ENCODE results near the gene LPIN1.

The LPIN1 gene

DNA sequence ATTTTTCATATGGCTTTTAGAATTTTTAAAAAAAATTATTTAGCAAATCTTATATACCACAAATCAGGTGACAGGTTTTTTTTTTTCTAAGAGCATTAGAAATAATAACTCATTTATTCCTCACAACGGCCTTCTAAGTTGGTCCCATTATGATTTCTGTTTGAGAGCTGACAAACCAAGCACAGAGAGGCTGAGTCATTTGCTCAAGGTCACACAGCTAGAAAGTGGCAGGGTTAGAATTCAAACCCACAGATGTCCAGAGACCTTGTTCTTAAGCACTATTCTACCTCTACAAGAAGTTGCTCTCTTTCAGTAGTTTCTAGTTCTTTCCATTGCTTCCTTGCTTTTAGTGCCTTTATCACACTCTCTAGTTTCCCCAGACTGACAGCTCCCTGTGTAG, 28.8 kb upstream of the LPIN1 start:
- H3K4me3 ChIP-seq (IDR thresholded peaks at IDR 0.05; ENCODE audit: insufficient read depth, low read depth, low read length), result no peak overlapping the region
- no peak overlapping the region for H2AFZ ChIP-seq (ENCODE audit: low read depth)
- no peak overlapping the region for H3K27ac ChIP-seq
- H3K27me3 ChIP-seq (ENCODE audit: insufficient read depth, low read depth), result no peaks in the 10 kb centered on the region
- no peaks in the 10 kb centered on the region for H3K4me1 ChIP-seq (ENCODE audit: low read depth, poor library complexity, severe bottlenecking)
- H3K9ac ChIP-seq, result no peak overlapping the region
- no peaks in the 10 kb centered on the region for H4K20me1 ChIP-seq (ENCODE audit: insufficient read depth)
- H3K36me3 ChIP-seq (ENCODE audit: insufficient read depth), result no peaks in the 10 kb centered on the region
- TF ChIP-seq, protein P1, sequence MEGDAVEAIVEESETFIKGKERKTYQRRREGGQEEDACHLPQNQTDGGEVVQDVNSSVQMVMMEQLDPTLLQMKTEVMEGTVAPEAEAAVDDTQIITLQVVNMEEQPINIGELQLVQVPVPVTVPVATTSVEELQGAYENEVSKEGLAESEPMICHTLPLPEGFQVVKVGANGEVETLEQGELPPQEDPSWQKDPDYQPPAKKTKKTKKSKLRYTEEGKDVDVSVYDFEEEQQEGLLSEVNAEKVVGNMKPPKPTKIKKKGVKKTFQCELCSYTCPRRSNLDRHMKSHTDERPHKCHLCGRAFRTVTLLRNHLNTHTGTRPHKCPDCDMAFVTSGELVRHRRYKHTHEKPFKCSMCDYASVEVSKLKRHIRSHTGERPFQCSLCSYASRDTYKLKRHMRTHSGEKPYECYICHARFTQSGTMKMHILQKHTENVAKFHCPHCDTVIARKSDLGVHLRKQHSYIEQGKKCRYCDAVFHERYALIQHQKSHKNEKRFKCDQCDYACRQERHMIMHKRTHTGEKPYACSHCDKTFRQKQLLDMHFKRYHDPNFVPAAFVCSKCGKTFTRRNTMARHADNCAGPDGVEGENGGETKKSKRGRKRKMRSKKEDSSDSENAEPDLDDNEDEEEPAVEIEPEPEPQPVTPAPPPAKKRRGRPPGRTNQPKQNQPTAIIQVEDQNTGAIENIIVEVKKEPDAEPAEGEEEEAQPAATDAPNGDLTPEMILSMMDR (conservative IDR thresholded peaks at IDR 0.05; ENCODE audit: low read depth, low read length), result no peak
- H3K4me2 ChIP-seq, result no peak overlapping the region
- no peaks in the 10 kb centered on the region for H3K79me2 ChIP-seq (ENCODE audit: insufficient read depth, low read depth)

DNA sequence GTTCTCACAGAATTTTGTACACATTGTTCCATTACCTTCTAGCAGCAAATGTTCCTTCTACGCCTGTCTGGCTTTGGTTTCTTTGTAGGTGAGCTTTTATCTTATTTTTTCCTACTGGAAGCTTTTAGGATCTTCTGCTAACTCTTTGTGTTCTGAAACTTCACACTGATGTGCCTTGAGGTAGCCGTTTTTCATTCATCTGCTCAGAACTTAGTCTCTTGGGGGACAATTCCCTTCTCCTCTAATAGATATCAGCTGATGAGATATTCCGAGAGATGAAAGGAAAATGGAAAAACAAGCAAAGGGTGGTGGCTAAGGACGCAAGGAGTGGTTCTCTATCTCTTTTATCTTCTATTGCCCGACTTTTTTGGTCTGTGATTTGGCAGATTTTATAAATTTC, 27.8 kb upstream of the LPIN1 start:
- no peak overlapping the region for H3K27ac ChIP-seq
- no peaks in the 10 kb centered on the region for H3K4me1 ChIP-seq (ENCODE audit: low read depth, poor library complexity, severe bottlenecking)
- no peaks in the 10 kb centered on the region for H3K79me2 ChIP-seq (ENCODE audit: insufficient read depth, low read depth)
- H3K36me3 ChIP-seq (ENCODE audit: insufficient read depth), result no peaks in the 10 kb centered on the region
- H3K27me3 ChIP-seq (ENCODE audit: insufficient read depth, low read depth), result no peaks in the 10 kb centered on the region
- no peaks in the 10 kb centered on the region for H4K20me1 ChIP-seq (ENCODE audit: insufficient read depth)
- TF ChIP-seq, protein P1 (conservative IDR thresholded peaks at IDR 0.05; ENCODE audit: low read depth, low read length), result no peak
- no peak overlapping the region for H3K4me3 ChIP-seq (IDR thresholded peaks at IDR 0.05; ENCODE audit: insufficient read depth, low read depth, low read length)
- H3K9ac ChIP-seq, result no peak overlapping the region
- no peak overlapping the region for H2AFZ ChIP-seq (ENCODE audit: low read depth)
- no peak overlapping the region for H3K4me2 ChIP-seq

DNA sequence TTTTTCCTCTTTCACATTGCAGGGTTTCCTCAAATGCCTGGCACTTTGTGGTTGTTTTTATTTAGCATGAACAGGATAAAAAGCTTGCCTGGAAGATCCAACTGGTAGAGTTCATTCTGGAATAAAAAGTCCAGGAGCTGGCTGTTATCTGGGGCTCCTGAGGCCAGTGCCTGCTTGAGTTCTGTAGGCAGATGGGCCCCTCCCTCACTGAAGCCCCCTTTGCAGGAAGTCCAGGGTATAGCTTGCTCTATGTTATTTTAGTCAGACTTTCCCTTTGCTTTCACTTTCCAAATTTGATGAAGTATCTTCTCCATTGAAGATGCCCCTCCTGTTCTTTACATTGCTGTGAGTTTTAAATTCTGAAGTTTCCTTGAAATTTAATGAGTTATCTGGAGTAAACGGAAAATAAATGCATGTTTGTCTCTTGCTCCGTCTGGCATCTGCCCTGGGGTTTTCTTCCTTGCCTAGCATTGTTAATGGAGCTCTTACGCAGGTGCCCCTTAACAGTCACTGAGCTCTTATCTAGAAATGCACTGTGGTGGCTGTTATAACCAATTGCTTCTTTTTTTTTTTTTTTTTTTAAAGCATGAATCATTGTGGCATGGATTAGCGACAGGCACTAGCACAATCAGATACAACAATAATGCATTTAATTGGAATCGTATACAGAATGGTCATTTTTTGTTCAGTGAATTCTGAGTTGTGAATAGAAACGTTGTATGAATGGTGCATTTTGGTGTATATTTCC, 27.0 kb upstream of the LPIN1 start:
- Histone ChIP-seq H3K4me1 (ENCODE audit: low read depth, poor library complexity, severe bottlenecking) (no peaks in the 10 kb centered on the region), H2AFZ (ENCODE audit: low read depth) (no peak overlapping the region), H3K36me3 (ENCODE audit: insufficient read depth) (no peaks in the 10 kb centered on the region), H3K4me2 (no peak overlapping the region), H3K79me2 (ENCODE audit: insufficient read depth, low read depth) (no peaks in the 10 kb centered on the region), H3K4me3 (IDR thresholded peaks at IDR 0.05; ENCODE audit: insufficient read depth, low read depth, low read length) (no peak overlapping the region), H3K27ac (no peak overlapping the region), H3K9ac (no peak overlapping the region), H3K27me3 (ENCODE audit: insufficient read depth, low read depth) (no peaks in the 10 kb centered on the region), H4K20me1 (ENCODE audit: insufficient read depth) (no peaks in the 10 kb centered on the region)
- TF ChIP-seq, protein P1 (conservative IDR thresholded peaks at IDR 0.05; ENCODE audit: low read depth, low read length), result no peak

DNA sequence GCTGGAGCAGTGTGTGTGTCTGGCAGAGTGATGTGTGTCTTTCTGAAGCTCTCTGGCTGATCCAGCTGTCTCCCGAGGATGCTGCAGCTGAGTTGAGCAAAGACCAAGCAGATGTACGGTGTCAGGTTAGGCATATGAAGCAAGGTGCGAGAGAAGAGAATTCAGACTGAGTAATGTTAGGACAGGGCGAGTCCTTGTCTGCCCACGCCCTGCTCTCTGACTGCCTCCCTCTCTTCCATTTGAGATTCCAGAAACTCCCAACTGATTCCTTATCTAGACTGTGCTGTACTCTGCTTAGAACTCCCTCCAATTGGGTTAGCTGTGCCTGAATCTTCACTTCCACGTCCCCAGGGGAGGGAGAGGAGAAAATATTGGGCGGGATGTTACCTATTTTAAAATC, 25.7 kb upstream of the LPIN1 start:
- Histone ChIP-seq H3K9ac (no peak overlapping the region), H3K36me3 (ENCODE audit: insufficient read depth) (no peaks in the 10 kb centered on the region), H3K4me2 (no peak overlapping the region), H3K4me3 (IDR thresholded peaks at IDR 0.05; ENCODE audit: insufficient read depth, low read depth, low read length) (no peak overlapping the region), H3K27me3 (ENCODE audit: insufficient read depth, low read depth) (no peaks in the 10 kb centered on the region), H4K20me1 (ENCODE audit: insufficient read depth) (no peaks in the 10 kb centered on the region), H3K4me1 (ENCODE audit: low read depth, poor library complexity, severe bottlenecking) (no peaks in the 10 kb centered on the region), H2AFZ (ENCODE audit: low read depth) (no peak overlapping the region), H3K27ac (no peak overlapping the region), H3K79me2 (ENCODE audit: insufficient read depth, low read depth) (no peaks in the 10 kb centered on the region)
- TF ChIP-seq, protein P1 (conservative IDR thresholded peaks at IDR 0.05; ENCODE audit: low read depth, low read length), result no peak
